ENCODE results near the gene TIAM1.

- TF ChIP-seq, protein P1, sequence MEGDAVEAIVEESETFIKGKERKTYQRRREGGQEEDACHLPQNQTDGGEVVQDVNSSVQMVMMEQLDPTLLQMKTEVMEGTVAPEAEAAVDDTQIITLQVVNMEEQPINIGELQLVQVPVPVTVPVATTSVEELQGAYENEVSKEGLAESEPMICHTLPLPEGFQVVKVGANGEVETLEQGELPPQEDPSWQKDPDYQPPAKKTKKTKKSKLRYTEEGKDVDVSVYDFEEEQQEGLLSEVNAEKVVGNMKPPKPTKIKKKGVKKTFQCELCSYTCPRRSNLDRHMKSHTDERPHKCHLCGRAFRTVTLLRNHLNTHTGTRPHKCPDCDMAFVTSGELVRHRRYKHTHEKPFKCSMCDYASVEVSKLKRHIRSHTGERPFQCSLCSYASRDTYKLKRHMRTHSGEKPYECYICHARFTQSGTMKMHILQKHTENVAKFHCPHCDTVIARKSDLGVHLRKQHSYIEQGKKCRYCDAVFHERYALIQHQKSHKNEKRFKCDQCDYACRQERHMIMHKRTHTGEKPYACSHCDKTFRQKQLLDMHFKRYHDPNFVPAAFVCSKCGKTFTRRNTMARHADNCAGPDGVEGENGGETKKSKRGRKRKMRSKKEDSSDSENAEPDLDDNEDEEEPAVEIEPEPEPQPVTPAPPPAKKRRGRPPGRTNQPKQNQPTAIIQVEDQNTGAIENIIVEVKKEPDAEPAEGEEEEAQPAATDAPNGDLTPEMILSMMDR (IDR thresholded peaks at IDR 0.05): no peak
- TF ChIP-seq POLR2A (IDR thresholded peaks at IDR 0.05): no peak
Observed at GRCh38 chr21:31330144-31330483, 13.9 kb downstream of the TIAM1 start.

Measured in adrenal gland (tissue), 5 donors.